ENCODE measurements around the gene RAI1.

GRCh38 chr17:17787568-17787967, 106.3 kb downstream of the RAI1 start:
- no peak for TF ChIP-seq POLR2A (IDR thresholded peaks at IDR 0.05; ENCODE audit: low read length)
- no peak for TF ChIP-seq GATA1 (IDR thresholded peaks at IDR 0.05; ENCODE audit: low read depth, low read length)

Measured in erythroblast (primary cell).